ENCODE data around the gene EIF4G3. TPM values are rescaled to one million over a fixed set of nuclear protein-coding genes. Genes with fewer than 3 reads are reported as not detected.

Gene EIF4G3
- polyA plus RNA-seq, 3 donors: 5.1 to 34.2 (median 5.8) TPM

DNA sequence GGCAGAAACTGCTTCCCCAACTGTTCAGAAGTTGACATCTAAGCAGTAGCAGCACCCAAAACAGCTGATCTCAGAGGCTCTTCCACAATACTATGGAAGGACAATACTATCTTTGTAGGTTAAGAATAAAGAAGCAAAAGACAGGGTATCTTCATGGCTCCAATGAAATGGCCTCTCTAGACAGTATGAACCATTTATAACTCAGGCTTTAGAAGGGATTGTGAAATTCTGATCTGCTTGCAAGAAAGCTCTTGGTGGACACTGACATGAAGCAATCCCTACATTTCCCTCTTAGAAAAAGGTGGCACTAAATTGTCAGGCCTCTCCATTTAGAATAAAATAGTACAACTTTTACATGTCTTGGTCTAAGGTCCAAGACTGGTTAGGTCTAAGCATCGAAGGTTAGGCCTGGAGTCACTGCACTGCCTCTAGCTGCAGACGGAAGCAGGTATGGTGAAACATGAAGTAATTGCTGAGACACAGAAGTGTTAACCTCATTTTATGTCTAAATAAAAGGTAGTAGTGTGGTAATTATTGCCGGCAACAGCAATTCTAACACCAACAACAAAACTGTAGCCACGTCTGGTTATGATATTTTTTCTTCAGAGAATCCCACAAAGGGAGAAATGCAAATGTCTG is 339.0 kb downstream of the EIF4G3 start:
- Histone ChIP-seq H4K20me1 (ENCODE audit: insufficient read depth, low read length) (no peaks in the 10 kb centered on the region), H3K4me2 (replicated peaks; ENCODE audit: extremely low read depth, low read length, poor library complexity, severe bottlenecking) (no peak overlapping the region), H3K4me3 (replicated peaks in 1 of 3; ENCODE audit: low read depth in 2 of 3, low read length in 3 of 3) (no peak overlapping the region), H3K4me1 (ENCODE audit: control insufficient read depth in 1 of 2, insufficient read depth in 2 of 2, low read length in 2 of 2) (peaks cover 0 to 13% of the 10 kb centered on the region in 2 donors), H3K79me2 (ENCODE audit: insufficient read depth, low read length) (no peaks in the 10 kb centered on the region), H2AFZ (ENCODE audit: insufficient read depth, low read depth, low read length, poor library complexity, severe bottlenecking) (no peak overlapping the region), H3K36me3 (replicated peaks in 1 of 2; ENCODE audit: control insufficient read depth in 1 of 2, insufficient read depth in 2 of 2, low read length in 2 of 2) (peaks cover 18 to 55% of the 10 kb centered on the region in 2 donors), H3K9ac (ENCODE audit: insufficient read depth, low read length, poor library complexity, severe bottlenecking) (no peak overlapping the region), H3K27me3 (ENCODE audit: control insufficient read depth in 2 of 2, insufficient read depth in 2 of 2, low read length in 2 of 2) (no peaks in the 10 kb centered on the region), H3K9me3 (replicated peaks in 1 of 2; ENCODE audit: control insufficient read depth in 1 of 2, insufficient read depth in 1 of 2, low read length in 2 of 2) (no peaks in the 10 kb centered on the region), H3K27ac (ENCODE audit: low read depth in 1 of 2, low read length in 2 of 2) (no peak overlapping the region)
- peak overlapping the region in 6 of 7 donors; percentile 2 to 66 (median 10) for H3K27ac Mint-ChIP-seq
- intact Hi-C loops (cut with micrococcal nuclease): no loop called here
- no CpG with 5 or more reads among the region's 4 CpGs for WGBS (ENCODE audit: insufficient coverage)
- peak in 1 of 3 donors; percentile 4 for DNase-seq
- peaks cover 0 to 4% (median 0%) of the 10 kb centered on the region in 7 donors for H3K9me3 Mint-ChIP-seq
- H3K36me3 Mint-ChIP-seq: peaks cover 47 to 51% of the 10 kb centered on the region in 2 donors
- TF ChIP-seq, protein P1, sequence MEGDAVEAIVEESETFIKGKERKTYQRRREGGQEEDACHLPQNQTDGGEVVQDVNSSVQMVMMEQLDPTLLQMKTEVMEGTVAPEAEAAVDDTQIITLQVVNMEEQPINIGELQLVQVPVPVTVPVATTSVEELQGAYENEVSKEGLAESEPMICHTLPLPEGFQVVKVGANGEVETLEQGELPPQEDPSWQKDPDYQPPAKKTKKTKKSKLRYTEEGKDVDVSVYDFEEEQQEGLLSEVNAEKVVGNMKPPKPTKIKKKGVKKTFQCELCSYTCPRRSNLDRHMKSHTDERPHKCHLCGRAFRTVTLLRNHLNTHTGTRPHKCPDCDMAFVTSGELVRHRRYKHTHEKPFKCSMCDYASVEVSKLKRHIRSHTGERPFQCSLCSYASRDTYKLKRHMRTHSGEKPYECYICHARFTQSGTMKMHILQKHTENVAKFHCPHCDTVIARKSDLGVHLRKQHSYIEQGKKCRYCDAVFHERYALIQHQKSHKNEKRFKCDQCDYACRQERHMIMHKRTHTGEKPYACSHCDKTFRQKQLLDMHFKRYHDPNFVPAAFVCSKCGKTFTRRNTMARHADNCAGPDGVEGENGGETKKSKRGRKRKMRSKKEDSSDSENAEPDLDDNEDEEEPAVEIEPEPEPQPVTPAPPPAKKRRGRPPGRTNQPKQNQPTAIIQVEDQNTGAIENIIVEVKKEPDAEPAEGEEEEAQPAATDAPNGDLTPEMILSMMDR (IDR thresholded peaks at IDR 0.05): no peak
- no peaks in the 10 kb centered on the region for H3K27me3 Mint-ChIP-seq (ENCODE audit: low read depth in 3 of 3)
- H3K4me1 Mint-ChIP-seq: peaks cover 21% of the 10 kb centered on the region
- no peak overlapping the region for H3K4me3 Mint-ChIP-seq

DNA sequence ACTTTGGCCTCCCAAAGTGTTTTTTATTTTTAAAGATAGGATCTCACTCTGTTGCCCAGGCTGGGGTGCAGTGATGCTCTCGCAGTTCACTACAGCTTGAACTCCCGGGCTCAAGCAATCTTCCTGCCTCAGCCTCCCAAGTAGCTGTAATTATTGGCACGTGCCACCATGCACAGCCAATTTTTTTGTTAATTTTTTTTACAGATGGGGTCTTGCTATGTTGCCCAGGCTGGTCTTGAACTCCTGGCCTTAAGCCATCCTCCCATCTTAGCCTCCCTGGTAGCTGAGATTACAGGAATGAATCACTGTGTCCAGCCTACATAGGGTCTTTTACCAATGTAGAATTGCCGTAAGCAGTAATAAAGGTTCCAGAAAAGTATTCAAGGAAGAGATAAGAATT is 340.5 kb downstream of the EIF4G3 start:
- TF ChIP-seq, protein P1 (IDR thresholded peaks at IDR 0.05): no peak
- no peak overlapping the region for H3K9ac ChIP-seq (ENCODE audit: insufficient read depth, low read length, poor library complexity, severe bottlenecking)
- H3K79me2 ChIP-seq (ENCODE audit: insufficient read depth, low read length): no peaks in the 10 kb centered on the region
- DNase-seq: no peak
- no peak overlapping the region for H3K4me2 ChIP-seq (replicated peaks; ENCODE audit: extremely low read depth, low read length, poor library complexity, severe bottlenecking)
- H3K27ac Mint-ChIP-seq: peak overlapping the region in 1 of 7 donors; percentile 75
- H4K20me1 ChIP-seq (ENCODE audit: insufficient read depth, low read length): no peaks in the 10 kb centered on the region
- H2AFZ ChIP-seq (ENCODE audit: insufficient read depth, low read depth, low read length, poor library complexity, severe bottlenecking): no peak overlapping the region
- no peaks in the 10 kb centered on the region for H3K27me3 Mint-ChIP-seq (ENCODE audit: low read depth in 3 of 3)
- intact Hi-C loops (cut with micrococcal nuclease): no loop called here
- peaks cover 0 to 13% of the 10 kb centered on the region in 2 donors for H3K4me1 ChIP-seq (ENCODE audit: control insufficient read depth in 1 of 2, insufficient read depth in 2 of 2, low read length in 2 of 2)
- H3K4me3 ChIP-seq (replicated peaks in 1 of 3; ENCODE audit: low read depth in 2 of 3, low read length in 3 of 3): no peak overlapping the region
- H3K4me1 Mint-ChIP-seq: peaks cover 21% of the 10 kb centered on the region
- H3K9me3 ChIP-seq (replicated peaks in 1 of 2; ENCODE audit: control insufficient read depth in 1 of 2, insufficient read depth in 1 of 2, low read length in 2 of 2): no peaks in the 10 kb centered on the region
- H3K36me3 ChIP-seq (replicated peaks in 1 of 2; ENCODE audit: control insufficient read depth in 1 of 2, insufficient read depth in 2 of 2, low read length in 2 of 2): peaks cover 16 to 47% of the 10 kb centered on the region in 2 donors
- H3K9me3 Mint-ChIP-seq: peaks cover 0 to 4% (median 0%) of the 10 kb centered on the region in 7 donors
- WGBS (ENCODE audit: insufficient coverage): 100% methylated on average over 3 of the region's 4 CpGs
- H3K36me3 Mint-ChIP-seq: peaks cover 40 to 43% of the 10 kb centered on the region in 2 donors
- no peak overlapping the region for H3K4me3 Mint-ChIP-seq
- no peak overlapping the region for H3K27ac ChIP-seq (ENCODE audit: low read depth in 1 of 2, low read length in 2 of 2)
- no peaks in the 10 kb centered on the region for H3K27me3 ChIP-seq (ENCODE audit: control insufficient read depth in 2 of 2, insufficient read depth in 2 of 2, low read length in 2 of 2)
